GM12865 (cell line): ENCODE measurements around the gene TRIP6.

Source experiments
- DNase-seq: peaks from one replicate; pipeline ENCODE4 v3.0.0; 2010; ENCODE audit warnings: low read depth
- H3K4me3 ChIP-seq: 2 replicates; pipeline ENCODE4 v1.5.1; 2011; ENCODE audit warnings: mild to moderate bottlenecking, low read depth, low read length, control low read depth
- CTCF ChIP-seq: IDR thresholded peaks from 2 replicates; pipeline ENCODE4 v1.5.1; 2011; ENCODE audit warnings: low read length, control low read depth, low read depth, inconsistent platforms; ENCODE audit not compliant: insufficient read depth; ENCODE audit errors: missing control alignments

TRIP6 gene

GRCh38 chr7:100823534-100823933 lies 43.7 kb upstream of the TRIP6 start:
- TF ChIP-seq CTCF: no peak
- no peak for DNase-seq
- no peak overlapping the region for H3K4me3 ChIP-seq

GRCh38 chr7:100824499-100825214 lies 42.5 kb upstream of the TRIP6 start:
- DNase-seq: no peak
- TF ChIP-seq CTCF: no peak
- no peak overlapping the region for H3K4me3 ChIP-seq

GRCh38 chr7:100825215-100825671 lies 41.9 kb upstream of the TRIP6 start:
- no peak for DNase-seq
- TF ChIP-seq CTCF: no peak
- no peak overlapping the region for H3K4me3 ChIP-seq

- TF ChIP-seq CTCF: no peak
- no peak overlapping the region for H3K4me3 ChIP-seq
- no peak for DNase-seq
These were observed 41.3 kb upstream of the TRIP6 start for GRCh38 chr7:100825751-100826513.

- no peak for DNase-seq
- no peak for TF ChIP-seq CTCF
- no peak overlapping the region for H3K4me3 ChIP-seq
These were observed 40.5 kb upstream of the TRIP6 start for GRCh38 chr7:100826514-100827329.

GRCh38 chr7:100827330-100828226 lies 39.6 kb upstream of the TRIP6 start, which contains the start of gene EPHB4:
TSS of gene EPHB4 (minus strand) at chr7:100827523. CDS start at chr7:100827030, 493 bp downstream.
- no peak for DNase-seq
- no peak for TF ChIP-seq CTCF
- no peak within 1 kb of the TSS for H3K4me3 ChIP-seq
